Fibroblast of upper back skin (primary cell): ENCODE results near the gene MYO9B.
A peak's percentile ranks its signal among the peaks of the same experiment; 100 is the strongest.
"Not testable (repeated sequence)": the region's sequence is repeated elsewhere in the genome, so short reads cannot be mapped to it uniquely, and the experiment has no call there.

Experiments
- DNase-seq: peaks from one replicate; pipeline ENCODE4 v3.0.0-alpha.2; 2013

Gene MYO9B

DNA sequence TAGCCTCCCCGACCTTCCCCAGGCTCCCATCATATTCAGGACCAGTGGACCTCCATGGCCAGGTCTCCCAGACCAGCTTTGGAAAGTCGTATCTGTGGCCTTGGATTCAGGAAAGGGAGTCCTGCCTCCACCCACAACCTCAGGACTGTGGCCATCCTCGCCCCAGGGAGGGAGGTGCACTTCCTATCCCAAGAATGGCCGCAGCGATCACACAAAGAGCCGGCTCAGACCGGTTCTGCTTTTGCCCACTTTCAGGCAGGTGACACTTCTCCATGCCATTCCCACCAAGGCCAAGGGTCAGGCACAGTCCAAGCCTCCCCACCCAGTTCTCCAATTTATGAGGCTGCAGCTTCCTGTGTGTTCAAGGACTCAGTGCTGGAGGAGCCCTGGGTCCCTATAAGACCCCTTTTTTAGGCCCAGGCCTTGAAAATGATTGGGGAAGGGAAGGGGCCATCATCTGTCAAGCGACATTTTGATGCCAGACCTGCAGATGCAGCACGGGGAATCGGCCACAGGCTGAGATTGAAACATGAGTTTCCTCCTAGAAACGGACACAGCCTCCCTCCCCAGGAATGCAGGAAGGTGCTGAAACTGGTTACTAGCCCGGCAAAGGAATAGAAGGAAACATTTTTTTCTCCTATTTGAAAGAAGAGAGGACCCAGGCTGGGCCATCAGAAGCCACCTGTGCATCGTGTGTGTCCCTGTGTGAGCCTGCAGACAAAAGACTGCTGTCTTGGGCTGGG, 74.0 kb downstream of the MYO9B start:
- no peak for DNase-seq

DNA sequence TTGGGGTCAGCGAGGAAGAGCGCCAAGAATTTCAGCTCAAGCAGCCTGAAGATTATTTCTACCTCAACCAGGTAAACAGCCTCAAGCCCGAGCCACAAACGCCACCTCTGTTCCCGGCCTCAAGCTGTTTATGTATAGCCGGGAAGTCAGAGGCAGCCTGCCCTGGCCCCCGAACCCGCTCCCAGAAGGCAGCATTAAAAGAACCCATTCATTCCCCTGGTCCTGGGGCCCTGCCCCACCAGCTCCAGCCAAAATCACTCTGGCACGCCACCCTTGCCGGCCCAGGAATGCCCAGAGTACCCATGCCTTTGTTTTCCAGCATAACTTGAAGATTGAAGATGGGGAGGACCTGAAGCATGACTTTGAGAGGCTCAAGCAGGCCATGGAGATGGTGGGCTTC, 78.4 kb downstream of the MYO9B start:
- DNase-seq: no peak

DNA sequence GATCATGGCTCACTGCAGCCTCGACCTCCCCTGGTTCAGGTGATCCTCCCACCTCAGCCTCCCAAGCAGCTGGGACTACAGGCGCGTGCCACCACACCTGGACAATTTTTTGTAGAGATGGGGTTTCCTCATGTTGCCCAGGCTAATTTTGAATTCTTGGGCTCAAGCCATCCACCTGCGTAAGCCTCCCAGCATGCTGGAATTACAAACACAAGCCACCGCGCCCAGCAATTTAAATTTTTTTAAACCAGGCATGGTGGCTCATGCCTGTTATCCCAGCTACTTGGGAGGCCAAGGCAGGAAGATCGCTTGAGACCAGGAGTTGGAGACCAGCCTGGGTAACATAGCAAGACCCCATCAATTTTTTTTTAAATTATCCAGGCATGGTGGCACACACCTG, 79.7 kb downstream of the MYO9B start:
- DNase-seq: no peak

DNA sequence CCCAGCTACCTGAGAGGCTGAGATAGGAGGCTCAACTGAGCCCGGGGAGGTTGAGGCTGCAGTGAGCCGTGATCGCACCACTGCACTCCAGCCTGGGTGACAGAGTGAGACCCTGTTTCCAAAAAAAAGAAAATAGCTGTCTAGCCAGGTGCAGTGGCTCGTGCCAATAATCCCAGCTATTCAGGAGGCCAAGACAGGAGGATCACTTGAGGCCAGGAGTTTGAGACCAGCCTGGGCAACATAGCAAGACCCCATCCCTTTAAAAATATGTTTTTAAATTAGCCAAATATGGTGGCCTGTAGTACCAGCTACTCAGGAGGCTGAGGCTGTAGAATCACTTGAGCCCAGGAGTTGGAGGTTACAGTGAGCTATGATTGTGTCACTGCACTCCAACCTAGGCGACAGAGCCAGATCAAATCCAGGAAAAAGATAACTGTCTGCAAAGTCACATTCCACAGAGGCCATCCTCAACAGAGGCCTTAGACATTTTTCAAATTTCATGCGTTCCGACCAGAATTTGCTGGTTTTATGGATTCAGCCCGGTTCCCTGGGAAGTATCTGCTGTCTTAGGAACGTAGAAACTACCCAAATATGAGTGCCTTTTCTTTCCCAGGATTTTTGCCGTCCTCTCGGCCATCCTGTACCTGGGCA, 80.8 kb downstream of the MYO9B start:
- no peak for DNase-seq

DNA sequence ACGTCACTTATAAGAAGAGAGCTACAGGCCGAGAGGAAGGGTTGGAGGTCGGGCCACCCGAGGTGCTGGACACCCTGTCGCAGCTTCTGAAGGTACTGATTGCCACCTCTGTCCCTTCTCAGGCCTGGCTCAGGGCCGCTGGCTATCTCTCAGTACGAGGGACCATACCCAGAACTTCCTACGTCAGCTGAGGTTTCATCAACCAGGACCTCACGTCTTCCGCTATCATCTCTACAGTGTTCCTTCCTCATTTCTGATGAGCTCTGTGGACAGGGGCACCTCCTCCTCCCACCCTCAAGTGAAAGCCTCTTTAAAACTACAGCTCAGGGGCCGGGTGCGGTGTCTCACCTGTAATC, 81.3 kb downstream of the MYO9B start:
- DNase-seq: no peak

DNA sequence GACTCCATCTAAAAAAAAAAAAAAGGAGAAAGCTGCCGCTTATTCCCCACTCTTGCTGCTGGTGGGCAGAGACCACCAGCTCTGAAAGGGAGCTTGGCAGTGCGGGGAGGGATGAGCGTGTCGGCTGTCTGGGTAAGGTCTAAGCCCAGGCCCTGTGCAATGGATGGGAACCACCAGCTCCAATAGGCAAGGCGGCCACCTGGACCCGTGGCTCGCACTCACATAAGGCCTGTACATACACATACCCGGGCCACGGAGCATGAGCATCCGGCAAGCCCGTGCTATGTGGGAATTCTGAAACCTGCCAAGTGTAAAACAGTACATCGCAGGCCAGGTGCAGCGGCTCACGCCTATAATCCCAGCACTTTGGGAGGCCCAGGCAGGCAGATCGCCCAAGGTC, 83.0 kb downstream of the MYO9B start:
- DNase-seq: no peak

DNA sequence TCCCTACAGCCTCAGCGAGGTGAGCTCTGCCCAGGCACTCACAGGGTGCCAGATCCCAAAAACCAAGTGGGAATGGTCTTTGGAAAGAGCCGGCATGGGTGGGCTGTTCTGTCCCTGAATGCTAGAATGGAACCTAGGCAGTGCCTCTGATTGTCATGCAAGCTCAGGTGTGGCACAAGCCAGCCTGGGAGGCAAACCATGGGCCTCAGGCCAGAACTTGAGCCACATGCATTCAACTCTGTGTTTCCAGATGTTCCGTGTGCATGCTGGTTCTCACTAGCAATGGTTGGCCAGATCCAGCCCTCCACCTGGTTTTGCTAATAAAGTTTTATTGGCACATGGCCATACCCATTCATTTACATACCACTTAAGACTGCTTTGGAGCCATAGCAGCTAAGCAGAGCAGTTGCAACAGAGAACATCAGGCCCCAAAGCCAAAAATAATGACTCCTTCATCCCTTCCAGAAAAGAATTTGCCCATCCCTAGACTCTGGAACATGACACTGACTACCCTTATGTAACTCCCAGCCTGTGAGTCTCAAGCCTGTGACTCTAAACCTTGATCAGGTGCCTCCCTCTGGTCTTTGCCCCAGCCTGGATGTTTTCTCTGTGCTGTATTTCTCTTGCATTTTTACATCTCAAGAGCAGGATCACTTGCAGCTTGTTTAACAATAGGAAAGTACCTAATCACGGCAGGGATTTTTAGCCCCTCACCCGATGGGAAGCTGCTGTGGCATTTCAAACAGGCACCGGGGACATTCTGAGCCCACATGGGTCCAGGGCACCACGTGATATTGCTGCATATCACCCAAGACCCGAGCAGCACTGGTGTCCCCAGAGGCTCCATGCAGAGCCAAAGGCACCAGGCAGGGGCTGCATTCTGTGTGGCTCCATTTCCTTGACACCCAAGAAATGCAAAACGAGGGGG, 84.2 kb downstream of the MYO9B start:
- DNase-seq: no peak

DNA sequence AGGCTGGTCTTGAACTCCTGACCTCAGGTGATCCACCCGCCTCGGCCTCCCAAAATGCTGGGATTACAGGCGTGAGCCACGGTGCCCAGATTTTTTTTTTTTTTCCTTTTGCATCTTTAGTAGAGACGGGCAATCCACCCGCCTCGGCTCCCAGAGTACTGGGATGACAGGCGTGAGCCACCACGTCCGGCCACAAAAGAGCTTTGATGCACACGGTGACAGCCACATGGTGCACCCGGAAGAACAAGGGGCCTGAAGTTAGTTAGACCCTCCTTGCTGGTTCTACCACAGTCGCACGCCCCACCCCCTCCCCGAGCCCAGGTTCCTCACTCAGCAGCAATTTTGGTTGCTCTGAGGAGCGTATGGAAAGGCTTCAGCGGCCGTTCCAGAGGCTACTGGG, 85.3 kb downstream of the MYO9B start:
- no peak for DNase-seq

DNA sequence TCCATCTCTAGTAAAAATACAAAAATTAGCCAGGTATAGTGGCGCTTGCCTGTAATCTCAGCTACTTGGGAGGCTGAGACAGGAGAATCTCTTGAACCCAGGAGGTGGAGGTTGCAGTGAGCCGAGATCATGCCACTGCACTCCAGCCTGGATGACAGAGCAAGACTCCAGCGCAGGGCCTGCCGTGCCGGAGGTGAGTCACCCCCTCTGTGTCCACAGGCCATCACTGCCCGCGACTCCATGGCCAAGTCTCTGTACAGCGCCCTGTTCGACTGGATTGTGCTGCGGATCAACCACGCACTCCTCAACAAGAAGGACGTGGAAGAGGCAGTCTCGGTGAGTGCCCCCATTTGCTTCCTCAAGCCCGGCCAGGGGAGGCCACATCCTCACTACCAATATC, 86.6 kb downstream of the MYO9B start:
- DNase-seq: not testable (repeated sequence)

DNA sequence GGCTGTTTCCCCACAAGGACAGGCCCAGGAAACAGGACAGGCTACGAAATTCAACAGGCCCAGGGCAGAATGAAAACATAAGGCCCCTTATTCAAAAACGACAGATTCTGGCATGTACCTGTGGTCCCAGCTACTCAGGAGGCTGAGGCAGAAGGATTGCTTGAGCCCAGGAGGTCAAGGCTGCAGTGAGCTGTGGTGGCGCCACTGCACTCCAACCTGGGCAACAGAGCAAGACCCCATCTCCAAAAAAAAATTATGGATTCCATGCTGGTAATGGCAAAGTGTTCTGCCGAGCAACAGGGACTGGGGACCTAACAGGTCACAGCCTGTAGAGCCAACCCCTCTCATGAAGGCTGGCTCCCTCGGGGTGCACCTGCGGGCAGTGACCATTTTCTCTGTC, 87.0 kb downstream of the MYO9B start:
- no peak for DNase-seq

DNA sequence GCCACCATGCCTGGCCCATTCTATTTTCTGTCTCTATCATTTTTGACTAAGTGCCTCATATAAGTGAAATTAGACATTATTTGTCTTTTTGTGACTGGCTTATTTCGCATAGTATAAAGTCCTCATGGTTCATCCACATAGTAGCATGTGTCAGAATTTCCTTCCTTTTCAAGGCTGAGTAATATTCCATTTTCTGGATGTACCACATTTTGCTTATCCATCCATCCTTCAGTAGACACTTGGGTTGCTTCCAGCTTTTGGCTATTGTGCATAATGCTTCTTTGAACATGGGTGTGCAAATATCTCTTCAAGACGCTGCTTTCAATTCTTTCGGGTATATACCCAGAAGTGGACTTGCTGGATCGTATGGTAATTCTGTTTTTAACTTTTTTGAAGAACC, 88.1 kb downstream of the MYO9B start:
- DNase-seq: no peak

DNA sequence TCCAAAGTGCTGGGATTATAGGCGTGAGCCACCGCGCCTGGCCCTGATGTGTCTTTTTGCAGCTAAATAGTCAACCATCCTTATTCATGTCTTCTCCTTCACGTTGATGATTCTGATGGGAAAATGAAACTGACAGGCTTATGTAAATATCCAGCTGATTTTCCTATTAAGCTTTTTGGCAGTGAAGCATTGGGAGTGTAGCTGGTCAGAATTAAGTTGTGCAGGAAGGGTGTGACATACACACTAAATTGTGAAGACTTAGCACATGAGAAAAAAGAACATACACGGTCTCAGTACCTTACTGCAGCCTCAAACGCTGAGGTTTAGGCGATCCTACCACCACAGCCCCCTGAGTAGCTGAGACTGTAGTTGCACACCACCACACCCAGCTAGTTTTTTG, 89.1 kb downstream of the MYO9B start:
- DNase-seq: no peak

DNA sequence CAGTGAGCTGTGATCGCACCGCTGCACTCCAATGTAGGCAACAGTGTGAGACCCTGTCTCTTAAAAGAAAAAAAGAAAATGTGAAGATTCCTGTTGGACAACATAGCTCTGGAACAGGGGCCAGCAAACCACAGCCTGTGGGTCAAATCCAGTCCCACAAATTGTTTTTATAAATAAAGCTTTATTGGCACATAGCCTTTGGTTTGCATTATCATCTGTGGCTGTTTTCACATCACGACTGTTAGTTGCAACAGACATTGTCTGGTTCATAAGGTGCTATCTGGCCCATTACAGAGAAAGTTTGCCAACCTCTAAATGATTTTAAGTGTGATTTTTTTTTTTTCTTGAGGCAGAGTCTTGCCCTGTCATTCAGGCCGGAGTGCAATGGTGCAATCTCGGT, 90.1 kb downstream of the MYO9B start:
- DNase-seq: no peak

DNA sequence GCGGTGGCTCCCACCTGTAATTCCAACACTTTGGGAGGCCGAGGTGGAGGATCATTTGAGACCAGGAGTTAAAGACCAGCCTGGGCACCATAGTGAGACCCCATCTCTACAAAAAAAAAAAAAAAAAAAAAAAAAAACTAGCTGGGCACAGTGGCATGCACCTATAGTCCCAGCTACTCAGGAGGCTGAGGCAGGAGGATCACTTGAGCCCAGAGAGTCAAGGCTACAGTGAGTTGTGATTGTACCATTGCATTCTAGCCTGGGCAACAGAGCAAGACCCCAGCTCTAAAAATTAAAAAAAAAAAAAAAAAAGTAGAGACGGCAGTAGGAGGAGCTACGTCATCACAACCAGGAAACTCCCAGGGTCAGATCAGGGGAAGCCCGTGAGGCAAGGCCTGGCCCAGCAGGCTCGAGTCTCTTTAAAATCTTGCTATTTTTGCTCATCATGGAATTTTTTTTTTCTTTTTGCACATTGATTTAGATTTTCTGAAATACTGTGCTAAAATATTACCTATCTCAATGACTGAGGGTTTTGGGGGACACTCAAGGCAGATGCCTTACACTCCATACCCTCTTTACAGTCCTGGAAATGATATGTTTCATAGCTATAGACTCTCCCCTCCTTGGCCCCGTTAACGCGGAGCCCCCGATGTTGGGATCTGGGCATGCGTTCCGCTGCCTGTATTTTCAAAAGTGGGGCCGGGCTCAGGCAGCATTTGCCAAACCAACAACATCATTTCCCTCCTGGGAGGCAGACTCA, 95.1 kb downstream of the MYO9B start:
- no peak for DNase-seq

DNA sequence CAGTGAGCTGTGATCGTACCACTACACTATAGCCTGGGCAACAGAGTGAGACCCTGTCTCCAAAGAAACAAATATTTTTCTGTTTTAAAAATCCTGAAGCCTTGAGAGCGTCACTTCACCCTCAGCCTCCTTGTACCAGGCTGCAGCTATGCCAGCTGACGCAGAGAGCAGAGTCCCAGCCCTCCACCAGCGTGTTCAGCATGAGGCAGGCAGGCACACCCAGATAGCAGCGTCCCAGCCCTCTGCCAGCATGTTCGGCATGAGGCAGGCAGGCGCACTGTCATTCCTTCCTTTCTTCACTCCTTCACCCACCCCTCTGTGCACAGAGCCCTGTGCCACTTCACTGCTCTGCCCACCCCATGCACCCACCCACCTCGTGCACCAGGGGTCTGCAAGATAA, 96.3 kb downstream of the MYO9B start:
- no peak for DNase-seq

DNA sequence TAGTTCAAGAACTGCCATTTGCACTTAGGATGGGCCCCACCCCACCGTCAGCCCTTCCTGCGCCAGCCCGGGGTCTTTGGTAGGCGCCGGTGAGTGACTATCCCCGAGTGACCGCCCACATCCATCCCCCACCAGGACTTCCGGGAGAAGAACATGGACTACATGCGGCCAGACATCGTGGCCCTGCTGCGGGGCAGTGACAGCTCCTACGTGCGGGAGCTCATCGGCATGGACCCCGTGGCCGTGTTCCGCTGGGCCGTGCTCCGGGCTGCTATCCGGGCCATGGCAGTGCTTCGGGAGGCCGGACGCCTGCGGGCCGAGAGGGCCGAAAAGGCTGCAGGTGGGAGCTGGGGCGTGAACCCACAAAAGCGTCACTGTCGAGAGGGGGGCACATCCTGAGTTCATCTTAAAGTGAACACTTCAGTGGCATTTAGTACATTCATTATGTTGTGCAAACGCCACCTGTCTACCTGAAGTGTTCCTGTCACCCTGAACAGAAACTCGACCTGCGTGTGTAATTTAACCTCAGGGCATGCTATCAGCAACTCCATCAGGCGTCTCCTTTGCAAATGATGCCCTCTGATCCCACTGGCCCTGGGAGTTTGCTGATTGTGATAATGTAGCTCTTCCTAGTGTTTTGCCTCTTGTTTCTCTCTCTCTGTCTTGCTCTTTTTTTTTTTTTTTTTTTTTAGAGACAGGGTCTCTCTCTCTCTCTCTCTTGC, 97.2 kb downstream of the MYO9B start:
- DNase-seq: no peak

DNA sequence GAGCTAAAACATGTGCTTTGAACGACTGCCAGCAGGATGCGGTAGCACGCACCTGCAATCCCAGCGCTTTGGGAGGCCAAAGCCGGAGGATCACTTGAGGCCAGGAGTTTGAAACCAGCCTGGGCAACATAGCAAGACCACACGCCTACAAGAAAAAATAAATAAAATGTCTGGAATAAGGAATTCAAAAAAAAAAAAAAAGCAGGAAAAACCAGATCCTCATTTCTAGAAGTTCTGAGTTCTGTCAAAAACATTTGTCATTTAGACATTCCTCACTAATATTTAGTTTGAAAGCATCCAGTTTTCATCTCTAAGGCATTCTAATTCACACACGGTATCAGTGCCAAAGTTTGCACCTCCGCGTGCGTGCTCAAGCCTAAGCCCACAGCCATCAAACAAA, 102.7 kb downstream of the MYO9B start:
- no peak for DNase-seq

DNA sequence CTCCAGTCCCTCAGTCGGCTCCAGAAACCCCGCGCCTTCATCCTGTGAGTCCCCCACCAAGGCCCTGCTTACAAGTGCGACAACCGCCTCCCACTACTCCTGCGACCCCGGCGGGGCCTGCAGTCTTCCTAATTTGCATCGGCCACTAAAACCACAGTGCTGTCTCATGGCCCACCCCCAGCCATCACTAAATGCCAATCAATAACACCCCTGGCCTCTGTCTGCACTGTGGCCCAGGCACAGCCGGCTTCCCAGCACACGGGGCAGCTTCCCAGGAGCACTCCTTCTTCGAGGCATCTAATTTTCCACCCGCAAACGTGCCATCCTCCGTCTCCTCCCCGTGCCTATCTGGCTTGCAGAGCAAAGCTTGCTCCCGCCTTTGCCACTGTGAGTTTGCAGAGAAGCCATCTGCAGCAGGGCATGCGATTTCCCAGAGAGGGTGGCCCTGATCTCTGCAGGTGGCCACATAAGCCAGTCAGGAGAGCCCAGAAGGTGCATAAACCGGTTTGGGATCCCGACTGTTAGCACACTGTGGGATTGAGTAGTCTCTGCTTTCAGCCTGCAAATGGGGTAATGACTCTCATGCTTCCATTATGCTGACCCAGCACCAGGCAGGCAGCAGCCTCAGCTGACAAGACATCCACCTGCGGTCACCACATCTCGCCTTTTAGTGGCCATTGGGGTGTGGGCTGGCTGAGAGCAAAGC, 105.6 kb downstream of the MYO9B start:
- DNase-seq: no peak

DNA sequence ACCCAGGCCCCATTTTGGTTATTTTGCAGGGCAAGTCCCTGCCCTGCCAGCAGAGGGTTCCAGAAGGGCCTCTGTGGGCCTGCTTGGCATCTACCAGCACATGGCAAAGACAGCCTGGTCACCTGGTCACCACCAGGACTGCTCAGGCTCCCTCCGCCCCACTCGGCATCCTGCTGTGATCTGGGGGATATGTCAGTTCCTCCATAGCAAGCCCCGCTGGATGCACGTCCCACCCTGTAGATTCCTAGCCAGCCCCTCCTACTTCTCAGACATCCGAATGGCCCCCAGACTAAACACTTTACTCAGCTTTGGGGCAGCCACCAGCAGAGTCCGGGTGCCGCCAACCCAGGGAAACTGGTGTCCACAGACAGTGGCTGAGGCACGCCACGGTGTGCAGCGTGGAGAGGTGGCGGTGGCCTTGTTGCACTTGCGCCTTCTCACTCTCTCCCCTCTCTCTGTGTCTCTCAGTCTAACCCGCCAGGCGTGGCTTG, 107.7 kb downstream of the MYO9B start:
- DNase-seq: no peak

DNA sequence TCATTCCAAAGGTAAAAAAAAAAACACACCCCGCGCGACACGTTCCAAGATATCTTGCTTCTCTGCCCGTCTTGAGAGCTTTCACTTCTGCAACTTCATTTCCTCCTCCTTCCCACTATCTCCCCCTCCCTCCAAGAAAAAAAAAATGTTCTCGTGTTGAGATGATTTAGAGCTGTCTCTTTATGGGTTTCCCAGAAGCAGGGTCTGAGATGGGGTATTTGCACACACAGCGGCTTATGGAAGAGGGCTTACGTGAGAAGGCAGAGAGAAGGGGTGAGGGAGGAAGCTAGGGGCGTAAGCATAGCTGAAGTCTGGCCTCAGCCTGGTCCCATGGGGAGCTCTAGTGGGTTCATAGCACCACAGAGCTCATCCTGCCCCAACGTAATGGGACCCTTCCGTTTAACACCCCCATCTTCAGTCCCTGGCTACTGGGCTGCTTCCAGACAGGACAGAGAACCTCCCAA, 108.3 kb downstream of the MYO9B start:
- peak; percentile 19 for DNase-seq

DNA sequence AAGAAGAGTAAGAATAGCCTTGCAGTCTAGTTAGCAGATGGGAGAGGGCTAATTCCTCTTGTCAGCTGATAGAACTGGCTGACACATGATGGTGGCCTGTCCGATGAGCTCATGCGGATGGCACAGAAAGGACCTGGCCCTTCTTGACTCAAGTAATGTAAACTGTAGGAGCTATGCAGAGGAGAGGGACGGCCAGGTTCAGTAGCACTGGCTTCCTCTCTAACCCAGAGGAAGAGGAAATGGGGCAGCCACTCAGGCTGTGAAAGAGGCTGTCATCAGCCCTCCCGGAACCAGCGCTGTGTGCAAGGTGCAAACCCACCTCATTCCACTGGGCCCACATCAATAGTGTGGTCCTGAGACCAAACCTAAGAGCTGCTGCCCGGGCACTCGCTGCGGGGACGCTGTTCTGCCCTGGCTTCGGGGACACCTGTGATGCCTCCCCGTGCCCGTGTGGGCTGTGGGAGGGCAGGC, 108.8 kb downstream of the MYO9B start:
- DNase-seq: no peak
